Ureter (tissue), 1 donor: ENCODE measurements around the gene GPHN. TPM values are rescaled to one million over a fixed set of nuclear protein-coding genes. Genes with fewer than 3 reads are reported as not detected.
"Not testable (repeated sequence)": the region's sequence is repeated elsewhere in the genome, so short reads cannot be mapped to it uniquely, and the experiment has no call there.

Experiments
- DNase-seq: peaks from one replicate; pipeline ENCODE4 v3.0.0-alpha.2; 2020; ENCODE audit warnings: low spot score
- total RNA-seq: library from RNA; stranded (reverse); gene quantifications from one replicate; pipeline ENCODE4 v1.2.4, GENCODE V29; 2023
- donor health status: DM: yes; HTN: yes; CAD: no.

Gene GPHN
- total RNA-seq, 1 donor from 2014 or later: 47.5 TPM

- not testable (repeated sequence) for DNase-seq
Measured at GRCh38 chr14:66502836-66503235, 5.1 kb upstream of the GPHN start.

DNA sequence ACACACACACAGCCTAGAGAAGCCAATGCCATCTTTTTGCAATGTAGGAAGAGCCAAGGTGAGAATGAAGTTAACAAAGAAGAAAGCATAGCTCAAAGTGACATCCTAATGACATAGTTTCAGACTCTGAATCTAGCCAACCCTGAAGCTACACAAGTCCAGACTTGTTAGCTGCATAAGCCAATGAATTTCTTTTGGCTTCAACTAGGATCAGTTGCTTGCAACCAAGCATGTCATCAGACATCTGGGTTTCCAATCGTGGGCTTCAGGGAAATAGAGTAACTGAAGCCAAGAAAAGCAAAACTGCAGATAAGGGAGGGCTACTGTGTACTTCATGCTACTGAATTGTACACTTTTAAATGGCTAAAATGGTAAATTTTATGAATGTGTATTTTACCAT, 4.4 kb upstream of the GPHN start:
- no peak for DNase-seq

DNA sequence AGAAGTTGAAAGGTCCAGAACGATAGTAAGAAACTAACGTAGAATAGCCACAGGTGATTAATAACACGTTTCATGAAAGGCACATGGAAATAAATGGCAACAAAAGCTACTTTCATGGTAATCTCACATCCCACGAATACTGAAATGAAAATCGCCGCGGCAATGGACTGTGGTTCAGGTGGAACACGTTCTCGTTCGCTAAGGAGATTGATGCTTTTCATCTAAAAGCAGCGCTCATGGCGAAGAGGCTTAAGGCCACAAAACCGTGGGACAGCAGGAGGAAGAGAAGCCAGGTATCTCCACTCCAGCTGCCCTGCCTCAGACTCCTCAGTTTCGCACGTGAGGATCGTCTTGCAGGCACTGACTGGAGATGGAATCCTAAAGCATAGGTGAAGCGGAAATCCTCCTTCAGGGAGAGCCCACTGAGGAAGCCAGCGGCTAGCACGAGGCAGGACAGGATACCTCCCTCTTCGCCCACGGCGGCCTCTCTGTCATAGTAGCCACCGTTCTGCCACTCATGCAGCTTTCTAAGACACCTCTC, 696 bp upstream of the GPHN start:
- no peak for DNase-seq

- no peak for DNase-seq
Measured at GRCh38 chr14:66508547-66508845, 549 bp downstream of the GPHN start.

DNA sequence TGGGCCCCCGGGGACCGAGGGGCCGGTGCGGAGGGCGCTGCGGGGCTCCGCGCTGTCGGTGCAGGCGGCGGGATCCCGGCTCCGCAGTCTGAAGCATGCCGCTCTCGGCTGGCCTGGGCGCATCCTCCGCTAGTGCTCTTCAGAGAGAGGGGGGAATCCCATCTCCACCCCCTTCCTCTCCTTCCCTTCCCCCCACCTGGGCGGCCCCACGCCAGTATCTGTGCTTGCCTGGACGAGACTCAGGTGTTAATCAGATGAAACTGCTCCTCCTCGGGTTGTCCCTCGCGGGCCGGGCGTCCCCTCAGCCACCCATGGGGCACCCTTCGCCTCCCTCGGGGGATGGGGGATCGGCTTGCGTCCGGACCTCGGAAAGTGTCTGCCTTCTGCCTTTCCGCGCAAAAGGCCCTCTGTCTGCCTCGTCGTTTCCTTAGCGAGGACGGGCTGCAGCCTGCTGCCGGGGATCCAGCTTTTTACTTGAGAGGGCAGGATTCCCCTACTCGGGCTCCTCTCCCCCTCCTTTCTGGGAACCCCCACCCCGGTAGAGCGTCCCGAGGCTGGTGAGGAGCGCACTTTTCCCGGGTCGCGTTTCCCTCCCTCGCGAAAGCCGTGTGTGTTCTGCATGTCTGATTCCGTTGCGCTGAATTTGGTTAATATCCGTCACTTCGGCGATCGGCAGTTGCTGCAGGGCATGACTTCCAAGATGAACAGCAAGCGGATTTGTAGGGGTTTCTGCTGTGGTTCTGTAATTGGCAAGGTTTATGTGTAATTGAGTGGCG, 1.1 kb downstream of the GPHN start:
- peak; percentile 52 for DNase-seq

- DNase-seq: no peak
Measured at GRCh38 chr14:66509874-66510273, 1.9 kb downstream of the GPHN start.

DNA sequence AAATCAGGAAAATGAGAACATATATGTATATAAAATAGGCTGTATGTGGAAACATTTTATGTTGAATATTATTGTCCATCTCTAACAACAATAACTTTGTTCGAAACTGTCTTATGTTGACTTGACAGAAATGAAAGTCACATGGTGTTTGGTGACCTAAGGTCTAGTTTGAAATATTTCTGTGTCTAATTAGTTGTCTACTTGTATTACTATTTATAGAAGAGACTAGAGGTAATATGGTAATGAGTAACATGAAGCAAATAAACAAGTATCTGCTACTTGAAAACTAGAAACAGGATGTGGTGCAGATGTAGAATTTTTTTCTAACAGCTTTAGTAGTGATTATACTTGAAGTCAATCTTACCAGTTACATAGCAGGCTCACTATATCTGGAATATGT, 3.9 kb downstream of the GPHN start:
- DNase-seq: no peak

GRCh38 chr14:66514213-66514612, 6.3 kb downstream of the GPHN start:
- DNase-seq: no peak

- DNase-seq: no peak
Measured at GRCh38 chr14:66530526-66530925, 22.6 kb downstream of the GPHN start.

DNA sequence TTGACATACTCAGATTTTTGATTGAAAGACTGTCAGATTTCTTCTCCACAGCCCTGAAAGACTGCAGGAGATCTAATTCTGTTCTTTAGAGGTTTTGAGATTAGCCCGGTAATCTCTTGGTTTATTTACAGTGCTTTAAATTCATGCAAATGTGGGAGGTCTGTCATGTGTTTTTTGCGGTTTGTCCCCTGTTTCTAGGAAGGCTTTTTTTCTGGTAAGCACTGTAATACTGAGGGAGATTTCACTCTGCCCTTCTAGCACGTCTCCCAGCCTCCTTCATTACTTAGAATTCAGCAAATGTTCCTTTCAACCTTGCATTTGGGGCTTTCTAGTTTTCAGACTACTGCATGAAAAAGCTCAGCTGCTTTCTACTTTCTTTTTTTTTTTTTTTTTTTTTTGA, 31.1 kb downstream of the GPHN start:
- no peak for DNase-seq

DNA sequence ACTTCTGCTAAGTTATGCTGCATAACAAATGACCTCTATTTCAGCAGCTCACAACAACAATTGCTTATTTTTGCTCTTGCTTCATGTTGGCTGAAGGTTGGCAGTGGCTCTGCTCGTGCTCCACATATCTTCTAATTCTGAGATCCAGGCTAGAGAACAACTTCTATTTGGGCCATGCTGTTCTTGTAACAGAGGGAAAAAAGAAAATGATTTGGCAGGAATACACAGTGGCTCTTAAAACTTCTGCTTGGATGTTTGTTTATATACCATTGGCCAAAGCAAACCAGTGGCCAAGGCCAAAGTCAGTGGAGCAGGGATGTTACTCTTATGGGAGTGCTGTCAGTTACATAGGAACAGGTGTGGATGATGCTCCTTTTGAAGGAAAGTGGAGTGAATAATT, 32.1 kb downstream of the GPHN start:
- no peak for DNase-seq

- no peak for DNase-seq
Measured at GRCh38 chr14:66541627-66542026, 33.7 kb downstream of the GPHN start.

GRCh38 chr14:66543996-66544395, 36.0 kb downstream of the GPHN start:
- DNase-seq: no peak

- DNase-seq: not testable (repeated sequence)
Measured at GRCh38 chr14:66545191-66545590, 37.2 kb downstream of the GPHN start.

- not testable (repeated sequence) for DNase-seq
Measured at GRCh38 chr14:66545751-66546150, 37.8 kb downstream of the GPHN start.

DNA sequence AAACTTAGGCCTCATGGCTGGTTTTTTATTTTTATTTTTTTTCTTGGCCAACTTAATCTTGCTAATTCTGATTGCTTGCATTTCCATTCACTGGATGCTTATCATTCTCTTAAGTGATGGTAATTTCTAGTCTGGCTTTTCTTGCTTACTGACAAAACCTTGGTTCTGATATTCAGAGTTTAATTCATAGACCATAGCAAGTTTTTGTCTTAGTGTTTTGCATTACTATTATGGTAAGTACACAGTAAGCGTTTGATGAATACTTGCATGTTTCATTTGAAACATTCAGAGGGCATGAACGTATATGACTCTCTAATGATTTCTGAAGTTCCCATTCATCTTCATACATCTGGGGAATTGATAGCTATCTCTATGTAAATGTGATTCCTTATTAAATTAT, 55.8 kb downstream of the GPHN start:
- DNase-seq: no peak

DNA sequence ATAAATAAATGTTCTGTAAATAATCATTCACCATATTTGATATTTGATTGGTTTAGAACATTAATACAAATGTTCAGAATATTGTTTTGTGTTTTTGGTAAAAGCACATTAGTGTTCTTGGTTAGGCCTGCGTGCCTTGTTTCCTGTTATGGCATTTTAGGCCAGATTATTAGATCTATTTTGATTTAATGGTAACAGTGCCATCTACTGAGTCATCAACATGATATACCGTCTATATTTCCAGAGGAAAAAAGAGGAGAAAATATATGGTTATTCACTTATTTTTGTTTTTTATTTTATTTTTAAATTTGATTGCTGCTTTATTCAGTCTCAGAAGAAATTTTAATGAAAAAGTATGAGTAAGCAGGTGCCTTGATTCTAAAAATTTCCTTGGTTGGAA, 60.3 kb downstream of the GPHN start:
- DNase-seq: no peak

DNA sequence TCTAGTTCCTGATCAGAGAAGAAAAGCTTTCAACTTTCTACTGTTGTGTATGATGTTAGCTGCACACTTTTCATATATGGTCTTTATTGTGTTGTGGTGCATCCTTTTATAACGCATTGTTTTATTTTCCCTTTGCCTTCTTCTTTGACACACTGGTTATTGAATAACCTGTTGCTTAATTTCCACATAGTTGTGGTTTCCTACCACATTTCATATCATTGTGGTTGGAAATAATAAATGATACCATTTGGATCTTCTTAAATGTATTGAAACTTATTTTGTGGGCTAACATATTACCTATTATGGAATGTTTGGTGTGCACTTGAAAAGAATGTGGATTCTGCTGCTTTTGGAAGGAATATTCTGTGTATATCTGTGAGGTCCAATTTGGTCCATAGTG, 64.9 kb downstream of the GPHN start:
- DNase-seq: no peak

DNA sequence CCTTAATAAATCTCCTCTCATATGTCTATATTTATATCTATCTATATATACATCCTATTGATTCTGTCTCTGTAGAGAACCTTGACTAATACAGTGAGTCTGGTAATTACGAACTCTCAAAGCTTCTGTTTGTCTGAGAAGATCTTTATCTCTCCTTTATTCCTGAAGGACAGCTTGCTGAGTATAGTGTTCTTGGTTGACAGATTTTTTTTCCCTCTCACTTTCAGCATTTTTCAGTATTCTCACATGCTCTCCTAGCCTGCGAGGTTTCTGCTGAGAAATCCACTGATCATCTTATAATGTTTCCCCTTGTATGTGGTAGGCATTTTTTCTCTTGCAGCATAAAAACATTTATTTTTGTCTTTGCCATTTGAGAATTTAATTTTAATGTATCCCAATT, 67.1 kb downstream of the GPHN start:
- DNase-seq: no peak

DNA sequence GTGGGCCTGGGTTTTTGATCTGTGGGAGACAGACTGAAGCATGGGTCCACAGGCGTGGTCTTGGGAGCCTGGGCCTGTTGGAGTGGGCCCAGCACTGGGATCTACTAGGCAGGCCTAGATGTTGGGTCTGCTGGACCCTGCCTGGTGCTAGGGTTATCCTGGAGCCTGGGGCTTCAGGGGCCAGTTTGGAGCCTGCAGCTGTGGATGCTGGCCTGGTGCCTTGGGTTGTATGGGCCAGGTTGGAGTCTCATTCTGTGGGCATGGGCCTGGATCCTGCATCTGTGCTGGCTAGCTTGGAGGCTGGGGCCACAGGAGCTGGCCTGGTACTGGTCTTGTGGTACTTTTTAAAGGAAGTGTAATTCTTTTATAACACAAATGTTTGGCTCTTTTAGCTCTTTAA, 68.0 kb downstream of the GPHN start:
- no peak for DNase-seq

GRCh38 chr14:66587753-66588152, 79.8 kb downstream of the GPHN start:
- not testable (repeated sequence) for DNase-seq

GRCh38 chr14:66595394-66595793, 87.4 kb downstream of the GPHN start:
- no peak for DNase-seq

GRCh38 chr14:66596241-66596985, 88.5 kb downstream of the GPHN start:
- DNase-seq: no peak
